Esophagus muscularis mucosa (tissue), 3 donors: Measurements from ENCODE around the gene NCOA1.

Source experiments
- CTCF ChIP-seq, 3 experiments: fragments of 200-600 bp in 2 of 3; fragments of 450-650 bp in 1 of 3; sonication (generic) in 2 of 3; IDR thresholded peaks; one replicate each; pipeline ENCODE4 v1.5.1; 2017 to 2019; ENCODE audit warnings: antibody characterized with exemption in 3 of 3, mild to moderate bottlenecking in 2 of 3, moderate library complexity in 1 of 3
- POLR2AphosphoS5 ChIP-seq, 2 donors: sonication (generic); formaldehyde crosslinking; IDR thresholded peaks; one replicate each; pipeline ENCODE4 v1.6.1; 2017; ENCODE audit warnings: antibody characterized with exemption in 2 of 2

DNA sequence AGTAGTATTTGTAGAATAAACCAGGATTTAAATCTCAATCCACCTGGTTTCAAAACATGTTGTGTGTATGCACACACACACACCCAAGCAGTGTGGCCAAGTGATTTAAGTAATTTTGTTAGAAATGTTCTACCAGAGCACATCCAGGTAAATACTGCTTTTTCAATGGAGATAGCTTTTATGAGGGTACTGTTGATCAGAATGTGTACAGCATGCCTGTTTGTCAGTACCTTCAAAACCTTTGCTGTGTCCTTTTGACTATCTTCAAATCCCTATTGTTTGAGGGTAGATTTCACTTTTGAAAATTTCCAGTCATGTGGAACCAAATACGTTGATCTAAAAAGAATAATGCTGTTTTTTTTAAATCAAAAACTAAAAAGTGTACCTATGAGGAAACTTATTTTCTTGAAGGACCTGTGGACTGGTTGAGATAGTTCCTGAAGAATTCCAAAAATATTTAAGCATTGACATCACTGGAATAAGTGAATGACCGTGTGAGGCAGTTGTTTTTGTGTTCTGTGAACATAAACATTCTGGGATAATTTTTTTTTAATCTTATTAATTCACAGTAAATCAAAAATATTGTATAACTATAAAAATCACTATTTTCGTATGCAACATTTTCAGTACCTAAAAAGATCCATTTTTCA is 231.2 kb downstream of the NCOA1 start:
- TF ChIP-seq CTCF (IDR thresholded peaks at IDR 0.05) (no peak), POLR2AphosphoS5 (IDR thresholded peaks at IDR 0.05) (no peak)
